LHCN-M2 (cell line): ENCODE measurements around the gene ROBO2. TPM values are rescaled to one million over a fixed set of nuclear protein-coding genes. Genes with fewer than 3 reads are reported as not detected.

Source experiments
- DNase-seq: peaks from one replicate; pipeline ENCODE4 v3.0.0-alpha.2; 2012; ENCODE audit warnings: low read depth
- total RNA-seq: library from RNA; depleted of rRNA; stranded (reverse); fragments of >200 nt; gene quantifications from 2 replicates; pipeline ENCODE4 v1.2.3, GENCODE V29; 2014

Gene ROBO2
- total RNA-seq, 1 experiment from 2014 or later, result not detected

GRCh38 chr3:77566055-77566454, 526.2 kb downstream of the ROBO2 start:
- DNase-seq, result no peak

- DNase-seq, result no peak
These were observed 532.2 kb downstream of the ROBO2 start for GRCh38 chr3:77571971-77572715.

DNA sequence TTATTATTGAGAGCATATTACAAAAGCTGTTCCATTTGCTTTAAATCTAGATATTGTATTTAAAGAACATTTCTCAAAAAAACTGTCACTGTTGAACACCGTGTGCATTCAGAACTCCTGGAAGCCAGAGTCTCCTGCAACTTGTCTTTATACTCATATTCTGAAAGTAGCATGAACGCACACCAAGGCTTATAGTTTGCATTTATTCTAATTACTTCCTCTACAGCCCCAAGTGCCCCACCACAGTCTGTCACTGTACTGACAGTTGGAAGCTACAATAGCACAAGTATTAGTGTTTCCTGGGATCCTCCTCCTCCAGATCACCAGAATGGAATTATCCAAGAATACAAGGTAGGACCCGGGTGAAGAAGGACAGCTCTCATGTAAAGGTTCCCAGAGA, 537.4 kb downstream of the ROBO2 start:
- no peak for DNase-seq

DNA sequence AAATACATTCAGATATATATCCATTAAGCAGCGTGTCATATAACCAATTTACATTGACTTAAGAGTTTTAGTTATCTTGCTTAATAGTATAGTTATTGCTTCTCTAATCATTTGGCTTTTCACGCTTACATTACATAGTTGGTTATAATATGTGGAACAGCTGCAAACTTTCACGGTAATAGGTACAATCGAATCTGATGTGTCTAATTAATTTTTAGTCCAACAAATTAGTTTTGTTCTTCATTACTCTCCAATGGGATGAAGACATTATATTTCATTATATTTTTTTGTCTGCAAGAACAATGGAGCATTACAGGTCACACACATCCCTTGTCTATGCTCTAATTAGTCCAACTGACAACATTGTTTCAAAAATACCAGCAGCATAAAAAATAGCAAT, 546.3 kb downstream of the ROBO2 start:
- no peak for DNase-seq

DNA sequence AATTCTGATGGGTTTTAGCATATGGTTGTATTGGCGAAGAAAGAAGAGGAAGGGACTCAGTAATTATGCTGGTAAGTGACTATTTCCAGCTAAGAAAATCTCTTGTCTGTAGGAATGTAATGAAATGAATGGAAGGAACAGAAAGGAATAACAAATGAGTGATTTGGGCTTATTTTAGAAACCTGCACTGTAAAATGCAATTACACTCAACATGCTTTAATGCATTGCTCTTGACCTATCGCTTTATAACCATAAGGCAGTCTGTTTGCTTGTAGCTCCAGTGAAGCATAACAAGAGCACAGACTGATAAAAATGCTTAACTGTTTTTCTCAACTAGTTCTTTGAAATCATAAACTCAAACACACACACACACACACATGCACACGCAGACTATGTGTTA, 549.0 kb downstream of the ROBO2 start:
- DNase-seq, result no peak

DNA sequence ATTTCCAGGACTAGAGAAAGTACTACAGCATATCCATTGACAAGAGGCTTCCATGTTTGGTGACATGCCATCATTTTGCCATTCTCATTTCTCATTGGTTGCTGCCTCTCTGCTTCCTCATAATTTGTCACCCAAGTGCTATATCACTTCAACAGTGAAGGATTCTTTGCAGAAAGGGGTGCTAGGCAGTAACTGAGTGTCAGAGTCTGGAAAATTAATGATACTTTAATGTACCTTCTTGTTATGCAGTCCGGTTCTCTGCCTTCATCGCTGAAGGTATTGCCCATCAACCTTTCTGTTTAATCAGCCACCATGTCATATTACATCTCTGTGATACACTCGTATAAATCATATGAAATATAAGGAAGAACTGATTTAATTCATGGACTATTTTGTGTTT, 550.3 kb downstream of the ROBO2 start:
- no peak for DNase-seq

DNA sequence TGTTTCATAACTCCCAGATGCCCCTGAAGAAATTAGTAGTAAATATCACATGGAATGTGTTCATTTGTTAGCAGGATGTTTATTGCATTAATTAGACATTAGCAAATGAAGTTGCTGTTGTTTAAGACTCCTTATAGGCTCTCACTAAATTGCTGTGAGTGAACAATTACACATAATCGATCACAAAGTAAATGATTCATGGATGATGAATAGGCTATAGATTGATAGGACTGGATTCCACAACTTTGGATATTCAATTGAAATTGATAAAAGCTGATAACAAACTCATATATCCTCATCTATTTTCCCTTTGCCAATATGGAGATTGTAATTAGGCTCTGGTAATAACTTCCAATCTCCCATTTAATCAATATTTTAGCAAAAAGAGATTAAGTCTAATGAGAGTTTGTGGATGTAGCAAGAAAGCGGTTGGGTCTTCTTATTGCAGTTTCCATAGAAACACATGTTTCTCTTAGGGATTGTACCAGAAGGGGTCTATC, 555.5 kb downstream of the ROBO2 start:
- DNase-seq, result no peak

GRCh38 chr3:77599948-77600347, 560.0 kb downstream of the ROBO2 start:
- no peak for DNase-seq

DNA sequence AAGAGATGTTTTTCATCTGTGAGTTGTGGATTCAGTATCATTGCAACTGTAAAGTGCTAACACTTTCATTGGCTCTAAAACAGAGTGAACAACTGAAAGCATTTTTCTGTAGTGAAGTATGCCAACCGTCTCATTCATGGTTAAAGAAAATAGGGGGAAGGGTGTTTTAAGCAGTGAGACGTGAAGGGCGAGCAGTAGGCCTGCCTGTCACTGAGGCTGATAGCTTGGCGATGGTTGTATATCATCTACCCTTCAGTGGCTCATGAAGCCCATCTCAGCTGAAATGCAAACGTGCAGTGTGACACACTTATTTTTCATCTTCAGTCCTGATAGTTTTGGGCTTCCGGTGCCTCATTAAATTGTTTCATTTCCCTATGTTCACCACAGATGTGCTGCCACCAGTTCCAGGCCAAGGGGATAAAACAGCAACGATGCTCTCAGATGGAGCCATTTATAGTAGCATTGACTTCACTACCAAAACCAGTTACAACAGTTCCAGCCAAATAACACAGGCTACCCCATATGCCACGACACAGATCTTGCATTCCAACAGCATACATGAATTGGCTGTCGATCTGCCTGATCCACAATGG, 562.0 kb downstream of the ROBO2 start:
- no peak for DNase-seq

GRCh38 chr3:77602722-77603121, 562.8 kb downstream of the ROBO2 start:
- no peak for DNase-seq

DNA sequence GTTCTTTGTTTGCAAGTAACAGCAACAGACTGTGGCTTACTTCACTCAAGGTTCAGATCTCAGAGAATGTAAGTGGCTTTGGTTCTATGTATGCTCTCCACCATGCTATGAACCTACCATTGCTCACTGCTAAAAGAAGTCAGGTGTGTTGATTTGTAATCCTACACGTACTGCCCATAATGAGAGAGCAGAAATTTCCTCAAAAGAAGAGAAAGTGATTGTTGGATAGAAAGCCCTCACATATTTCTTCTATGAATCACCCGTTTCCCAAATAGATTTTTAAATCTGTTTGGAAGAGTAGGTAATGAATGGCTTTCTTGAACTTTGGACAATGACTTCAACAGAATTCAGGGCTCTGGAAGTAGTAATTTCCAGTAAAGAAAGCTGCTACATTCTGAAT, 565.4 kb downstream of the ROBO2 start:
- no peak for DNase-seq

DNA sequence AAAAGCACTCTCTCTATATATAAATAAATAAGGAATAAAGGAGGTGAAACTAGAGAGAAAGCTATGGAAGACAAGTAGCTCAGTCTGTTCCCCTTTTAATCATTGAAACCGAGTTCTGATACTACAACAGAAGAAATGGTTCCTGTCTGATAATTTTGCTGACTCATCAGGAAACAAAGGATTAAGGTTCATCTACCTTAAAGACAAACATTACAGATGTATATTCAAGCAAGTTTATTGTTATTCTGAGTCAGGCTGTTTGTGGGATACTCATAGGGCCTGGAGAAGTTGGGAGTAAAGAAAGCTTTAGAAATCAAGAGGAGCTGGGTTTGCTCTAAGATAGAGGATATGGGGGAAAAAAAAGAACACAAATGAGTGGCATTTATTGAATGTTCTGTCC, 566.0 kb downstream of the ROBO2 start:
- DNase-seq, result no peak

GRCh38 chr3:77606372-77606771, 566.5 kb downstream of the ROBO2 start:
- DNase-seq, result no peak

DNA sequence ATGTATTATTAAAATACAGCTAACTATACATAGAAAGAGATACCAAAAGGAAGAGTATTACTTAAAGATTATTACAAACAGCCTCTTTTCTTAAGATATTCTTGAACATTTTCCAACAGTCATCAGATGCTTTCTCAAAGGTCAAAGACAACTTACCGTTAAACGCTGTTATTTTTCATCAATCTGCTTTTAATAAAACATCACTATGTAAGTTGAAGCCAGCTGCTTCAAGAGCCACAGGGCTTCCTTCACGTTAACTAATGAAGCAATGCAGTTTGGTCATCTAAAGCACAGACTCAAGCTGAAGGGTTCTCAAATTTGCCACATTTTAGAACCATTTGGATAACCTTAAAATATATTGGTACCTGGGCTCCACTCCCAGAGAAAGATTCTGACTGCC, 578.8 kb downstream of the ROBO2 start:
- no peak for DNase-seq

DNA sequence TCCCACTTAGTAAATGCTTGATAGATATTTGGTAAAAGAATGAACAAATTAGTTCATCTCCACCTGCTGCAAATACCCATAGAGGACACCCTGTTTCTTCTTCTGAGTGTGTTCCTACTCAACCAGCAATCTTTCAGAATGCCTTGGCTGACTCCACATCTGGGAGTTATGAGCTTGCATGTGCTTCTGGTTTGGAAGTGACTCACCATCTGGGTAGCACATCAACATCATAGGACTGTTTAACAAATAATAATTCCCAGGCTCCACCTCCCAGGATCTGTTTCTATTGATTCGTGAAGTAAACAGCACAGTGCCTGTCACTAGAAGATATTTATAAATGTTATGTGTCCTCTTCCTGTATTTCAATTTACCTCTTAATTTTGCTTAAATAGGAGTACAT, 580.1 kb downstream of the ROBO2 start:
- no peak for DNase-seq

DNA sequence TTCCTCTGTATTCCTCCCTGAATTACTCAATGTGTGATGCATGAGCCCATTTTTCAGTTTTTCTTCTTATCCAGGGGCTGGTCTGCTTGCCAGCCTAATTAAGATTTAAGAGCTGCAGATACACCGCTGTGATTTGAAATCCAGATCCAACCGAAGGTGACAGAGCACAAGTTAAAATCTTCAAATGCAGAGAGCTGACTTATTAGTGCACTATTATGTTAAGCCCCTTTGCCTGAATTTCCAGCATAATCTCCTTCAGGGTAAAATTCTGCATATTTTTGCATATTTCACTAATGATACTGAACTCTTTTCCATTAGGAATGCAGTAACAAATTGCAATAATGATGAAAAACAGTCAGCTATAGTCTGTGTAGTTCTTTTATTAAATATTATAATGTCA, 583.6 kb downstream of the ROBO2 start:
- DNase-seq, result no peak

- DNase-seq, result no peak
These were observed 586.3 kb downstream of the ROBO2 start for GRCh38 chr3:77626157-77626556.

- DNase-seq, result no peak
These were observed 608.3 kb downstream of the ROBO2 start for GRCh38 chr3:77648214-77648613.

- no peak for DNase-seq
These were observed 608.8 kb downstream of the ROBO2 start for GRCh38 chr3:77648664-77649063.

DNA sequence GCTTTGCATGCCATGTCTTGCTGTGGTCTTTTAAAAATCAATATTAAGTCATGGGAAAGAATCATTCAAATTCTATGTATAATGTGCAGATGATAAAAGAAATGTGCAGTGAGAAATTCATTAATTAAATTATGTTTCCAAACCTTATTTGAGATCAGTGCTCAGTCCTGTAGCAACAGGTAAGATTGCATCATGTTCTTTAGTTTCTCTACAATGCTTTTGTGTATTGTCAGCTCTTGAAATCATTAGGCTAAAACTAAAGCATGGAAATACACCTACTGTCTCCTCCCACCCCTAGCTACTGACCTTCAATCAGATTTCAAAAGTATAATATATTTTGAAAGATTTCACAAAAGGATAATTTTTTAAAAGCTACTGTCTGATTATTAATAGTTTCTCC, 612.7 kb downstream of the ROBO2 start:
- DNase-seq, result no peak

DNA sequence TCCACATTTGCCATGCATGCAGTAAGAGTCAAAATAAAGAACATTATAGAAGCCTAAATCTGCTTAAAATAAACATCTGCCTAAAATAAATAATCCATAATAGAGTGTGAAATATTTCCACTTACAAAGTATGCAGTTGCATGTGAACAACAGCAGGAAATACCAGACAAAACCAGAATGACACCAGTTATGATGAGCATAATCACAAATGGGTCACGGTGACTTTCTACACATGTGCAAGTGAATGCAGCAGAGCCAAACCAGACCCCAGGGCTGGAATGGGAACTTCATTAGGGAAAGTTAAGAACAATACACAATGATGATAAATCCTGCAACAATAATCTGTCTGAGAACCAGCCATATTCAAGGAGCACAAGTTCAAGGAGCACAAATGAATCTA, 615.5 kb downstream of the ROBO2 start:
- no peak for DNase-seq

DNA sequence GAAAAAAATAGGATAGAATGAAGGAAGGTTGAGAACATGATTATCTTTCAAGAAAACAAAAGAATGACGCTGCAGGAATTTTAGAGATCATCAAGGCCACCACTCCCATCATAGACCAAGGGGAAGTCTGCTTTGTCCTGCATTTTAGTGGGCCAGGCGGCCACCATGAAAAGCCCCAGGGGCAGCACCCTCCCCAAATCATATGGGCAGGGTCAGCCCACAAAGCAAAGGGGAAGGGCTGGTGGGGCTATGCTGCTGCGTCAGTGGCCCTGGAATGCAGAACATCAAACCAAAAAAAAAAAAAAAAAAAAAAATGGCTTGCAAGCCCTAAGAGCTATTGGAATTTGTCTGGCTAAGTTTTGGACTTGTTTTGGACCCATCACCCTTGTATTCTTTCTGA, 620.8 kb downstream of the ROBO2 start:
- DNase-seq, result no peak

DNA sequence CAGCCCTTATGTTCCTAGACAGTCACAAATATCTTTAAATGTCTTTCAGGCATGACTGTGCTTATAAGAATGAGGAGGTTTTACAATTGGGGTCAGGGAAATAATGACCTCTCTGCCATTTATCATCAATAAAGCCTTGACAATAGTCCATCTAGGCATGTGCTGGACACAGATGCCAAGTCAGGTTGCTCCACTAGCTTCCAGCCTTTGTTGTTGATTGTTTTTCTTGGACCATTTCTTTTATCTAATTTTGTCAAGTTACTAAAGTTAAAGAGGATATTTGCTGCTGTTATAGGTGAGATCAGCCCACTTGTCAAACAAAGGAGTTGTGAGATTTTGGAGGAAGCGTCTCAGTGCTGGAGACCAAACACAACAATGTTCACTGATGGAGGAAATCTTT, 628.0 kb downstream of the ROBO2 start:
- no peak for DNase-seq

- no peak for DNase-seq
These were observed 628.5 kb downstream of the ROBO2 start for GRCh38 chr3:77668376-77668775.
